A673 (cell line): Measurements from ENCODE around the gene MAFF. TPM values are rescaled to one million over a fixed set of nuclear protein-coding genes. Genes with fewer than 3 reads are reported as not detected.

Source experiments
- BruUV-seq: library from RNA; stranded (reverse); fragments of 400-500 nt; replicated peaks from 2 replicates; lab custom pipeline; 2021; lab: Mats Ljungman, UMichigan
- CTCF ChIA-PET: fragments of 300-600 bp; sonication (Branson Sonifier 250); formaldehyde crosslinking; loops from one replicate; lab custom pipeline; 2022; ENCODE audit warnings: antibody characterized with exemption; lab: Charles Lee
- POLR2A ChIA-PET: fragments of 300-600 bp; sonication (Branson Sonifier 250); formaldehyde crosslinking; loops from one replicate; lab custom pipeline; 2022; ENCODE audit warnings: antibody characterized with exemption; ENCODE audit not compliant: low non-redundant PET; lab: Charles Lee
- DNase-seq: peaks from one replicate; pipeline ENCODE4 v3.0.0-alpha.2; 2015; ENCODE audit warnings: low spot score
- H3K27ac ChIP-seq: fragments of 200-600 bp; sonication (generic); 2 replicates; pipeline ENCODE4 v1.5.1; 2016; ENCODE audit warnings: mixed run types, low read depth, mild to moderate bottlenecking, mixed read lengths, antibody characterized with exemption, low read length; ENCODE audit not compliant: poor library complexity, severe bottlenecking
- H3K27me3 ChIP-seq: fragments of 200-600 bp; sonication (generic); replicated peaks from 2 replicates; pipeline ENCODE4 v1.6.1; 2017; ENCODE audit warnings: mixed run types, low read depth, mild to moderate bottlenecking, mixed read lengths, antibody characterized with exemption, low read length; ENCODE audit not compliant: insufficient read depth, poor library complexity
- H3K36me3 ChIP-seq: fragments of 200-600 bp; sonication (generic); 2 replicates; pipeline ENCODE4 v1.6.1; 2016; ENCODE audit warnings: mixed run types, mild to moderate bottlenecking, mixed read lengths, antibody characterized with exemption, low read length; ENCODE audit not compliant: insufficient read depth, poor library complexity, severe bottlenecking
- H3K4me1 ChIP-seq: fragments of 200-600 bp; sonication (generic); 2 replicates; pipeline ENCODE4 v1.6.1; 2017; ENCODE audit warnings: mixed run types, mild to moderate bottlenecking, mixed read lengths, antibody characterized with exemption, low read length; ENCODE audit not compliant: insufficient read depth, poor library complexity, severe bottlenecking
- H3K4me3 ChIP-seq: fragments of 200-600 bp; sonication (generic); 2 replicates; pipeline ENCODE4 v1.5.1; 2016; ENCODE audit warnings: low read depth, mixed run types, mild to moderate bottlenecking, mixed read lengths, low read length; ENCODE audit not compliant: poor library complexity, severe bottlenecking
- H3K9me3 ChIP-seq: fragments of 200-600 bp; sonication (generic); 2 replicates; pipeline ENCODE4 v1.6.1; 2016; ENCODE audit warnings: mixed run types, low read depth, mild to moderate bottlenecking, mixed read lengths, antibody characterized with exemption, low read length; ENCODE audit not compliant: poor library complexity, severe bottlenecking
- CTCF ChIP-seq: fragments of 300-800, 200-600 bp; sonication (generic); conservative IDR thresholded peaks from 2 replicates; pipeline ENCODE4 v1.5.1; 2017; ENCODE audit warnings: low read depth, mild to moderate bottlenecking, antibody characterized with exemption, low read length, moderate library complexity, mixed read lengths
- EZH2 ChIP-seq: fragments of 200-600 bp; sonication (generic); IDR thresholded peaks from 2 replicates; pipeline ENCODE4 v1.6.1; 2017; ENCODE audit warnings: borderline replicate concordance, low read depth, mild to moderate bottlenecking, mixed read lengths, antibody characterized with exemption, low read length; ENCODE audit not compliant: poor library complexity, severe bottlenecking
- intact Hi-C: fragments of 100-400 bp; cut with micrococcal nuclease; formaldehyde crosslinking; loops from one replicate; pipeline ENCODE4 v1.10.0; 2022; ENCODE audit not compliant: unreplicated experiment
- total RNA-seq: library from RNA; stranded (reverse); gene quantifications from 2 replicates; pipeline ENCODE4 v1.2.3, GENCODE V29; 2021

The MAFF gene
- total RNA-seq, 1 experiment from 2014 or later, result 6.3 TPM

GRCh38 chr22:38181453-38182200, 20.2 kb upstream of the MAFF start, which contains the start of gene PLA2G6:
PLA2G6 (minus strand) TSS chr22:38181830; CDS start chr22:38169426, 12,404 bp downstream.
- no peaks in the 10 kb centered on the region for H3K9me3 ChIP-seq
- peak; percentile 99 for DNase-seq
- peak within 1 kb of the TSS; percentile 95 for H3K27ac ChIP-seq
- no peaks in the 10 kb centered on the region for H3K27me3 ChIP-seq
- TF ChIP-seq CTCF (no peak), EZH2 (no peak)
- POLR2A ChIA-PET, result interaction anchor here (0.5 kb wide), 1 partner anchor 1126 kb away, joined by 4 read pairs; no protein-coding TSS in a partner anchor
- H3K36me3 ChIP-seq, result no peaks in the 10 kb centered on the region
- CTCF ChIA-PET, result no interaction called here
- H3K4me3 ChIP-seq, result peak within 1 kb of the TSS; percentile 72
- BruUV-seq, result no TSS peak
- intact Hi-C loops, result no loop called here
- H3K4me1 ChIP-seq, result peaks cover 24% of the 10 kb centered on the region

GRCh38 chr22:38184788-38185187, 17.0 kb upstream of the MAFF start:
- Histone ChIP-seq H3K4me1 (peaks cover 16% of the 10 kb centered on the region), H3K27ac (no peak overlapping the region), H3K9me3 (no peaks in the 10 kb centered on the region), H3K4me3 (no peak overlapping the region), H3K36me3 (no peaks in the 10 kb centered on the region), H3K27me3 (no peaks in the 10 kb centered on the region)
- TF ChIP-seq CTCF, result no peak
- no peak for TF ChIP-seq EZH2
- ChIA-PET POLR2A (no interaction called here), CTCF (no interaction called here)
- BruUV-seq, result no TSS peak
- DNase-seq, result no peak
- intact Hi-C loops, result no loop called here

- no peak for TF ChIP-seq CTCF
- TF ChIP-seq EZH2, result no peak
- CTCF ChIA-PET, result no interaction called here
- Histone ChIP-seq H3K4me1 (peaks cover under 1% of the 10 kb centered on the region), H3K36me3 (no peaks in the 10 kb centered on the region), H3K27ac (no peak overlapping the region), H3K27me3 (no peaks in the 10 kb centered on the region), H3K4me3 (no peak overlapping the region), H3K9me3 (no peaks in the 10 kb centered on the region)
- BruUV-seq, result no TSS peak
- POLR2A ChIA-PET, result no interaction called here
- DNase-seq, result no peak
- intact Hi-C loops, result no loop called here
These were observed 15.4 kb upstream of the MAFF start for GRCh38 chr22:38186429-38186828.
